ENCODE results near the gene SHQ1.
"Not testable (repeated sequence)": the region's sequence is repeated elsewhere in the genome, so short reads cannot be mapped to it uniquely, and the experiment has no call there.

The SHQ1 gene

DNA sequence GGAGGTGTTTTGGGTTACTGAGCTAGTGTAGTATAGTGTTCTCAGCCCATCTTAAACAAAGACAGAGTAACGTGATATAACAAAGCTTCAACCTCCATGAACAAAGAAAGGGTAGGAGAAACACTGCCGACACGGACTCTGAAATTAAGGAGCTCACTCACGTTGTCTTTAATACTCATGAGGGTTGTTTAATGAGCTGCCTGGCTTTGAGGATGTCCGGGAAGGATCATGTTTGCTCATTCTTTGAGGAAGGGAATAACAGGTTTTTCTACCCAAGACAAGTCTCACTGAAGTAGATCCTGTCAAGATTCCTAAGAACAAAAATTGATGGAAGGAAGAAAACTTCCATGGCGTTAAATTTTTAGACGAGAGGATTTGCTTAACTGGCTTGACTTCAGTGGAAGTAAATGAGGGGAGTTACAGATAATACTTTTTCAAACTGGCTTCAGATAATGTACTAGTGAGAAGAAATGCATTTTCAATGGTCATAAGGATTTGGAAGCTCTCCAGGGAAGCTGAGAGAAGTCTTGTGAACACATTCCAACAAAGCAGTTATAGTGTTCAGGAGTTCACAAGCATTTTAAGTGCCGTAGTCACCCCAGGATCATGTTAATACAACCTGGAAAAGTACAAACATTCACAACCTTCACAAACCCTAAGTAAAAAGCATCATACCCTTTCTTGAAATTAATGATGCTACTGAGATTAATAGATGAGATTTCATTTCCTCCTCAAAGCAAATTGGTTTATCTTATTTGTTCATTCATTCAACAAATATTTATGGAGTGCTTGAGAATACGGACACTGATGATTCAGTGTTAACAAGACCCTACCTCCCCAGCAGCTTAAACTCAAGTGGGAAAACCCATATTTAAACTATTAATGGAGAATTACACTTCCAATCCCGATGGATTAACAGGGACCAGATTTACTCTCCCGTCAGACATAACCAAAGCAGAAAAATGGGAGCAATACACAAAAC lies 101.5 kb downstream of the SHQ1 start:
- no peak for DNase-seq

DNA sequence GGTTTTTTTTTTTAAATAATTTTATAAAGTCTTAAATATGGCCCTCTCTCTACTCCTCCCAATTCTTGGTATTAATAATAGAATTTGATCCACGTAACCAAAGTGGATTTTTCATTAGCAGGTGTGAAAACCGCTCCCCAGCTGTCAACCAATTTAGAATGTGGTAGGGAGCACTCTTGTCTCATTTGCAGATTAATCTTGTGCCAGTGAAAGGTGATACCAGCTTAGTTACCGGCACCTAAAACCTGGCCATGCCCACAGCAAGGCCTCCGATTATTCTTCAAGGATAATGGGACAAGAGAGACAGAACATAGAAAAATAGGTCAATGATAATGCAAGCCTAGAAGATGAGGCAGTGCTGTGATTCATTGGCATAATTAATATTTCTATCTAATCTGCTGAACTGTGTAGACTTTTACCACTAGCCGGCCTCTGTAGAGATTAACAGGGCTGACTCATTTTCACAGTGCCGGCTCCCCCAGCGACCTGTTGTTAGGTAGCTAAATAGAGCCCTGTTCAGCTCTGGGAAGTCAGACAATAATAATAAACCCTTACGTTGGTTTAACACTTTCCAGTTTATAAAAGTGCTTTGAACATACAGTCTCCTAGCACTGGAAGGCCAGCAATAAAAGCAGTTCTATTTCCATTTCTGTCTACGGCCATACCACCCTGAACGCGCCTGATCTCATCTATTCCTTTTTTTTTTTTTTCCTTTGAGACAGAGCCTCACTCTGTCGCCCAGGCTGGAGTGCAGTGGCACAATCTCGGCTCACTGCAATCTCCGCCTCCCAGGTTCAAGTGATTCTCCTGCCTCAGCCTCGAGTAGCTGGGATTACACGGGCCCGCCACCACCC lies 102.9 kb downstream of the SHQ1 start:
- DNase-seq, result peak; percentile 72

DNA sequence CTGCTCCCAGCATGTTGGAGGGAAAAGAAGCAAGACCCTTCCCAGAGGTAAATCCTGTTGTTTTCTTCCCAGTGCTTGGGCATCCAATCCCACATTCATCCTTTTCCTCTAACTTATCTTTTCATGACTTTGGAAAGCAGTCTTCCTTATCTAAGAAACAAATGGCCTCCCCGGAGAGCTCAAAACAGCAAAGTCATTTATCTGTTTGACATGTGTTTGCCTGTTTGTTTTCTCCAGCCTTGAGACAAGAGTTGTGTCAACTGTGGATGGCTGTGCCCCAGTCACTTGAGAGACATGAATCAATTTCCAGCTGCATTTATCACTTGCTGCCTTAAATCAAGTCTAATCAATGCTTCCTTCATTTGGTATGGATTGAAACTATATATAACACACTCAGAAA lies 103.9 kb downstream of the SHQ1 start:
- no peak for DNase-seq

DNA sequence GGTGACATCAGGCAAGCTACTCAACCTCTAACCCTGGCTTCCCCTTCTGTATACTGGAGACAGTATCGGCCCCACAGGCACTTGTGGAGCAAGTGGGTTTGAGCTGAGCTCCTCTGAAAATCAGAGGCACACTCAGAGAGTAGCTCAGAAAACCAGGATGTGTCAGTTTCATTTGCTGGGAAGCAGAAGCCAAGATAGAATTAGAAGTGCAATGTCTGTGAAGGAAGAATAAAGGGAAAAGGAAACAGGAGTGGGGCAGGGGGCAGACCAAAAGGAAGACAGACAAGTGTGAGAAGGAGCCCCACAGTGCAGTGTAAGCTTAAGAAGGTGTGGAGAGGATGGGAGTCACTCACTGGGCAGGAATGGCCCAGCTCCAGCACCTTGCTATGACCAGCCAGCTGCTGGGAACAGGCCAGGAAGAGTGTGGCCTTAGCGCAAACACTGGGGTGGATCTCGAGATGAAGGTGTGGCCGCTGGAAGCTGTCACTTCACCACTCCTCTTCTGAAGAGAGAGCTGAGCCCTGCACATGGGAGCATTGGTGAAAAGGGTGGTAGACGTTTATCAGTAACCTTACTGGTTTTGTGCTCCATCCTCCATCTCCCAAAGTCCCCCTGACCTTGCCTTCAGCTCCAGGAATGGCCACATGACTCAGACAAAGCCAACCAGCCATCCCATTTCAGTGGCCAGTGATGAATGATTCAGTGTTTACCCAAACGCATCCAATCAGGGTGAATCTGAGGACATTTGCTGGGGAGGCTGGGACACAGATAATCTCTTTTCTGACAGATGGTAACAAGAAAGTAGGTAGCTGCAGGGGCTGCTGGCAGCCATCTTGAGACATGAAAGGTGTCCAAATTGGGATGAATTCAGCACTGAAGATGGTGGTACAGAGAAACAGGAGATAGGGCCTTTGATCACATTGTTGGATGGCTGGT lies 108.4 kb downstream of the SHQ1 start:
- no peak for DNase-seq

DNA sequence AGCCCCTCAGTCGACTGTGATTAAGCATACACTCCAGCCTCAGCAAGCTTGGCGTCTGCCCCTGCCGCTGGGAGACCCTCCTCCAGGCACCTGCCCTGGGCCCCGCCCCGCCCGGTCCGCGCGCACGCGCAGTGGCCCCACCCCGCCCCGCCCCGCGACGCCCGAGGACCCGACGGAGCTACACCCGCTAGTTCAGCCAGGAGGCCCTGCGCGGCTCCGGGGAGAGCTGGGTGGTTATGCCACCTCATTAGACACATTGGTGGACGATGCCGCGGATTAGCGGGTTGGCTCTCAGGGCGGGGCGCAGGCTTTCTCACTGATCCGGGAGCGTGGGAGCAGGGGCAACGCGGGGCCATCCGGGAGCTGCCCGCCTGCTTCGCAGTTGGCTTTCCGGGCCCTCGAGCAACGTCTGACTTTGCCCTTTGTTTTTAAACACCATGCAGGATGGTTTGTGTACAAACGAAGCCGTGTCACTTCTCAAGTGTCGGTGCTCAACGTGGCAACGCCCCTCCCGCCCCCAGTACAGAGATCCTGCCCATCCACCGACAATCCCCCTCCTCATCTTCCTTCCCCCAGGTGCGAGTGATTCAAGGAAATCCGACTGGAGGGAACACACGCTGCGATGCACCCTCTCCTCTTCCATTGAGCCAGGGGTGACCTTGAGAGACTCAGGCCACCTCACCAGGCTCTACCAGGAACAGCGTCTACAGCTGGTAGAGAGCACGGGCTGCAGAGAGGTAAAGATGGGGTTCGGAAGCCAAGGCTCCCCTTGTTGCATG lies 109.3 kb downstream of the SHQ1 start:
- peak; percentile 41 for DNase-seq

DNA sequence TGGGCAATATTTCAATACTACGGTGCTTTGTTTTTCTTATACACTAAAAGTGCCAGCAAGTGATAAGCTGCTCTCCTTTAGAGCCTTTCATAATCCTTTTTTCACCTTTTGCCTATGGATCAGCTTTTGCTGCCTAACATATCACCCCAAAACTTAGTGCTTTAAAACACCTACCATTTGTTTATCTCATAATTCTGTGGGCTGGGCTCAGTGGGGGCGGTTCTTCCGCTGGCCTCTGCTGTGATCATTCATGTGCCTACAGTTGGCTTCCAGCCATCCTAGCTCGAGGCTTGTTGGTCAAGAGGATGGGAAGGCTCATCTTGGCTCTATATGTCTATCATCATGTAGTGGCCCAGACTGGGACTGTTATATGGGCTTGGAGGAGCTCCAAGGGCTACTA lies 113.2 kb downstream of the SHQ1 start:
- DNase-seq, result not testable (repeated sequence)

DNA sequence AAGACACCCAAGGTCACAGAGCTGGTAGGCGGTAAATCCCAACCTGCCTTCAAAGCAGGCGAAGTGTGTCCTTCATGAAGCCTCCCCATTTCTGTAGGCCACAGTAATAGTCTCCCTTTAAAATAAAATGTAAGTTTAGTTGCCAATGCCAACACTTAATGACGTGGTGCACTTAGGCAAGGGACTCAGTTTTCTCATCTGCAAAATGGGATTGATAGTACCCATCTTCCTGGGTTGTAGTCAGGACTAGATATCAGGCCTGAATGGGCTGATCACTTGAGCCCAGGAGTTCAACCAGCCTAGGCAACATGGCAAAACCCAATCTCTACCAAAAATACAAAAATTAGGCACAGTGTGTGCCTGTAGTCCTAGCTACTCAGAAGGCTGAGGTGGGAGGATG lies 114.6 kb downstream of the SHQ1 start:
- DNase-seq, result no peak

DNA sequence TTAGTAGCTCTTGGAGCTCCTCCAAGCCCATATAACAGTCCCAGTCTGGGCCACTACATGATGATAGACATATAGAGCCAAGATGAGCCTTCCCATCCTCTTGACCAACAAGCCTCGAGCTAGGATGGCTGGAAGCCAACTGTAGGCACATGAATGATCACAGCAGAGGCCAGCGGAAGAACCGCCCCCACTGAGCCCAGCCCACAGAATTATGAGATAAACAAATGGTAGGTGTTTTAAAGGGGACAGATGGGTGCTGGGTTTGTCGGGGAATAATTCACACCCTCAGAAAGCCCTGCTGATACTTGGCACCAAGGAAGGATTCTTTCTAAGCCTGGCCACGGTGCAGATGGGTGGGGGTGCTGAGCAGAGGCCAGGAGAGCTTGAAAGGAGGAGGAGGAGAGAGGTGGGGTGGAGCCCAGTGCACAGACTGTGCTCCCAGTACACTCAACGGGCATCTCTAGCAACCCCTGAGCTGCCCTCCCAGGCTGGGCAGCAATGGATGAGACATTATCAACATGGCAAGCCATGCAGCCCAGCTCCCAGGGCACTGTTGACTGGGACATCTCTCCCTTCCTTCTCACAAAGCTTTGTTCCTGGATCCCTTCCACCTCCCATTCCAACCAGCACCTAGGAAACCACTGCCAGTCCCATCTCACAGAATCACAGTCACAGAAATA lies 115.4 kb downstream of the SHQ1 start:
- DNase-seq, result not testable (repeated sequence)

DNA sequence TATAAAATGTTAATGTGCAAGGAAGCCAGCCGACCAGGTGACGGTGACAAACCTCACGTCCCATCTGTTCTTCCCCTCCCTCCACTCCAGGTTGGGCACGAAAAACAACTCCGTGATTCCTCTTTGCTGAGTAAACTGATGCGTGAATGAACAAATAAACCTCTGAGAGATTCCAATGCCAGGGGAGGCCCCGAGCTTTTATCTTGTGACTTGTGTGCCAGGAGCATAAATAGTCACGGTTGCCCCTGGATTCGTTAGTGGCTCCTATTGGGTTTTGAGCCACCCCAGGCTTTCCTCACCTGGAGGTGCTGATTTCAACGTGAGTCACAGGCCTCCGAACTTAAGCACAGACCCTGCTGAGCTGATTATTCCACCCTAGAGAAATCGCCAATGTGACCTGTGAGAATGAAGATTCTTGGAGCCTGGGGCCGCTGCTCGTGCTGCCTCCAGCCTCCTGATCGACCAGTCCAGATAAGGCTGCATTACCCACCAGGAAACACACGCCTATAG lies 119.2 kb downstream of the SHQ1 start:
- DNase-seq, result peak; percentile 43

DNA sequence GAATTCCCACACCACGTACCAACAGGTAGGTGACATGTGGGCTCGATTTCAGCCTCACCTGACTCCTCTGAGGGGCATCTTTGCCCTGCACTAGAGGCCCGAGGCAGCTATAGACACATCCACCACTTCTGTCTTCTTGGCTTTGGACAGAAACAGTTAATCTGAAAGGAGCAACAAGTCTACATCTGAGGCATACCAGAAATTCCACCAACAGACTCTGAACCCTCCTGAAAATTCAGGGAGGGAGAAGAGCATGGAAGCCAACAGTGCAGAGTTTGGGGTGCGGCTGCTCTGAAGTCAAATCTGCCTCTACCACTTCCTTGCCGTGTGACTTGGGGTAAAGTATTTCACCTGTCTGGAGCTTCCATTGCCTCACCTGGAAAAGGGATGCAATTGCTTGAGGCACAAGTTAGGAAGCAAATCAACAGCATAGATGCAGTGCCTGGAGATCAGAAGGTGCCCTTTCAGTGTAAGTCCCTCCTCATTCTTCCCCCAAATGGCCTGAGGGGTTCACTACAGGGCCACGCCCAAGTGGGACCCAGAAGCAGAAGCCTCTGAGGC lies 119.8 kb downstream of the SHQ1 start:
- DNase-seq, result no peak

DNA sequence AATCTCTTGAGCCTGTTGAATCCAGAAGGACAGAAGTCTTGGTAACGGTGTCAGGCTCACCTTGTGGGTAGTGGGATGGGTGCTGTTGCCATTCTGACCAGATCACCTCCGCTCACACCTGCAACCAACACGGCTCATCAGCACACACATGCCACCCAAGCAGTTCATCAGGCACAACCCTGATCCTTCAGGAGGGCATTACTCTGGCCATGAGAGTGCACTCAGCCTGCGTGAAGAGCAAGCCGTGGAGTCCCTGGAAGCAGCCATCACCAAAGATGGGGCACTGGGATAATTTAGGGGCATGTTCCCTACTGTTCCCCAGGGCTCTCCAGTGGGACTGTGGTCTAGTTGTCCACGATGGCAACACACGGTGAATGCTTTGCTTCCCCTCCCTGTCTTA lies 120.5 kb downstream of the SHQ1 start:
- no peak for DNase-seq

DNA sequence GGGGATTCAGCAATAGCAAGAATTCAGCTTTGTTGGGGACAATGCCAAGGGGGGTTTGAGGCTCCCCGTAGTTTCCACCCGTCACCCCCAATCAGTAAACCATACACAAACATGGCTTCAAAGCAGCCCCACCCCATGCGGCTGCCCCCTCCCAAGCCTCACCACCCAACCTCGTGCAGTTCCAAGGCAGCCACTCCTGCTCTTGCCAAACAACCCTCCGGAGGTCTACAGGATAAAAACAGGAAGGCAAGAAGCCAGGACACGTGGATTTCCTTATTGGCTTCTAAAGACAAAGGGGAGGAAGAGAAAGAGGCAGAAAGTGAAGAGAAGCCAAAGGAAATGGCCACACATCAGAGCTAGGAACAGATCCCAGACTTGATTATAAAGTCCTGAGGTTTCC lies 121.1 kb downstream of the SHQ1 start:
- DNase-seq, result no peak

DNA sequence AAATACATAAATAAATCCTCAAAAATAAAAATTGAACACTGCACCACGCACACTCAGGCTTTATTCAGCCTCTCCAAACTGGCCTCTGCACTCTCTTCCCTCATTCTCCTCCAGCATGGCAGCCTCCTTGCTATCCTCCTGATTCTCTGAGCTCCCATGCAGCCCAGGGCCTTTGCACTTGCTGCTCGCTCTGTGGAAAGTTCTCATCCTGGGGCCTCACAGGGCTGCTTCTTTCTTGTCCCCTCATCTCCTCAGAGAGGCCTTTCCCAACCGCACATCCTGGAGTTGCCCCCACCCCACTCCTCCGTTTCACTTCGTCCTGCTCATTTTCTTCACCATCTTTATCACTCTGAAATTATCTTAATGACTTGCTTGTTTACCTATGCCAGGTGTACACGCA lies 123.0 kb downstream of the SHQ1 start:
- DNase-seq, result no peak

DNA sequence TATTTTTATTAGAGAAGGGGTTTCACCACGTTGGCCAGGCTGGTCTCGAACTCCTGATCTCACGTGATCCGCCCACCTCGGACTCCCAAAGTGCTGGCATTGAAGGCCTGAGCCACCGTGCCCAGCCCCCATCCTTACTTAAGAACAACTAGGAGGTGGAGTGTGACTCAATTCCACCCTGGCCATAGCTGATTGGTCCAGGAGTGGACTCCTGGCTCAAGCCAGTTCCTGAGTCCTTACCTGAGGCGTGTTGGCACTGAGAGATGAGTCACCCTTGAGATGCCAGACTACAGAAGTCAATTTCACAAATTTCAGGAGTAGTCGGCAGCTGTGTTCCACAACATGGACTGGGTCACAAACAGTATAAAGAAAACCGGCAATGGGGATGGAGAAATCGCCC lies 124.2 kb downstream of the SHQ1 start:
- DNase-seq, result no peak

DNA sequence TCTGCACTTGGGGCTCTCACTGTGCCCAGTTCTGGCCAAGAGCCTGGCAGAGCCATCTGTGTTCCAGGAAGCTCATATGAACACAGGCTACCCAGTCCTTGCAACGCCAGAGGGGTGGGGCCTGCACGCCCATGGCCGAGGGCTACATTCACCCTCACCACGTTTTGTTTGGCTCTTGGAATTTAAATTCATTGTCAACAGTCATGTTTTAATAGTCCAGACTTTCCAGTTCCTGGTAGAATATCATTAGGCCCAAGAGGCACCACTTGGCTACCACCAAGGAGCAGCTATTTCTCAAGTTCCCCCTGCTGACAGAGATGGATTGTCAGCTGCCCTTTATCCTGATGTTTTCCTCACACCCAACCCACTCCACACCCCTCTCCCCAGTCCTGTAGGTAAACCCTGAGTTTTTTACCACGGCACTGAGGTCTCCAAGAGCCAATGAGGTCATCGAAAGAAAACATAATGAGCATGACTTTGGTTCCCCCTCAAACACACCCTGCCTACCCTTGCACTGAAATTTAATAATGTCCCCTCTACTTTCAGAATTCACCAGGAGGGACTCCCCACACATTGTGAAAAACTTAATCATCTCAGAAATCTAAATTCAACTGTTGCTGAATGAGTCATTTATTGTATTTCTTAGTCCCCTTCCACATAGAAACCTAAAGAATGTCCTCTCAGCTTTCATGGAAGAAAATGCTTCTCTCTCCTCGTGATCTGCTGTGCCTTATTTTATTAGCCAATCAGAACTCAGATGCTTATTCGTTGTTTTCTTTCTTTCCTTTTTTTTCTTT lies 125.1 kb downstream of the SHQ1 start:
- DNase-seq, result no peak

DNA sequence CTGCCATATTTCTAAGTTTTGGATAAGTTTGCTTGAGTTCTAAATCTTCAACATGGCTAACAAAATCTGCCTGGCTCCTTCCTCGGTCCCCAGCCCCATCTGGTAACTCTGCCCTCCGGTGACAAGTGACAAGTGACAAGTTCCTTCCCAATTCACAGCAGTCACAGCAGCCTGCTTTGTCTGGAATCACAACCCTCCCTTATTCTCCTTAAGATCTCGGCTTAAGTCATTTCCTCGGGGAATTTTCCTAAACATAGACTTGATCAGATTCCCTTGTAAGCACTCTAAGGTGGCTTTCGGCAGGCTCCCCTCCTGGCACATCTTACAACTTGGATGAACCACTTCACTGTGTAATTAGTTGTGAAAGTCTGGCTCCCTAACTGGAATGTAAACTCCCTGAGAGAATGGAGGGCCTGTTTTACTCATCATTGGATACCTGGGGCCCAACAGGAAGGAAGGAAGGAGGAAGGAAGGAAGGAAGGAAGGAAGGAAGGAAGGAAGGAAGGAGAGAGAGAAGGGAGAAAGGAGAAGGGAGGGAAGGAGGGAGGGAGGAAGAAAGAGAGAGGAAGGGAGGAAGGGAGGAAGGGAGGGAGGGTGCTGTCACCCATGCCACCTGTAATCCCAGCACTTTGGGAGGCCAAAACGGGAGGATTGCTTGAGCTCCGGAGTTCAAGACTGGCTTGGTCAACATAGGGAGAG lies 126.4 kb downstream of the SHQ1 start:
- DNase-seq, result no peak

DNA sequence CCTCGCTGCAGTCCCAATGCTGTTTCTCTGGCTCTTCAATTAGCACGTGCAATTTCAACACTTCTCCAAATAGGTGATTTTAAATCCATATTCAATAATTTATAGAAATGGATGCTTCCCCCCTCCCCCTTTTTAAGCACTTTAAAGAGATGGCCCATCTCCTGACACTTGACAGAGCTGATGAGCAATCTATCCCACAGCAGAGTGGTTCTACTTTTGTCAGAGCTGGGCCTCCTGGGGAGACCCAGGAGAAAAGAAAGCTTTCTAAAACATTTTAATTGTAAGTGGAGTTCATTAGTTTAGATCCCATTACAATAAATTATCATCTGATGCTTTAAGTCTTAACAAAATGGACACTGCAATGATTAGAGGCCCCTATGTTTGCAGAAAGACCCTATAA lies 127.7 kb downstream of the SHQ1 start:
- no peak for DNase-seq

DNA sequence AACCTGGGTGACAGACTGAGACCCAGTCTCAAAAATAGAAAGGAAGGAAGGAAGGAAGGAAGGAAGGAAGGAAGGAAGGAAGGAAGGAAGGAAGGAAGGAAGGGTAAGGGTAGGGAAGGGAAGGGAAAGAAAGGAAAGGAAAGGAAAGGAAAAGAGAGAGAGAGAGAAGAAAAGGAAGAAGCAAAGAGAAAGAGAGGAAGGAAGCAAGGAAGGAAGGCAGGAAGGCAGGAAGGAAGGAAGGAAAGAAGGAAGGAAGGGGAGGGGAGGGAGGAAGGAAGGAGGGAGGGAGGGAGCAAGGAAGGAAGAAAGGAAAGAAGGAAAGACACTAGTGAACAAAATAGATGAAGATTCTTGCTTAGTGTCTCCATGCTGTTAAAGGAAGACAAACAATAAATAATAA lies 129.1 kb downstream of the SHQ1 start:
- DNase-seq, result no peak

DNA sequence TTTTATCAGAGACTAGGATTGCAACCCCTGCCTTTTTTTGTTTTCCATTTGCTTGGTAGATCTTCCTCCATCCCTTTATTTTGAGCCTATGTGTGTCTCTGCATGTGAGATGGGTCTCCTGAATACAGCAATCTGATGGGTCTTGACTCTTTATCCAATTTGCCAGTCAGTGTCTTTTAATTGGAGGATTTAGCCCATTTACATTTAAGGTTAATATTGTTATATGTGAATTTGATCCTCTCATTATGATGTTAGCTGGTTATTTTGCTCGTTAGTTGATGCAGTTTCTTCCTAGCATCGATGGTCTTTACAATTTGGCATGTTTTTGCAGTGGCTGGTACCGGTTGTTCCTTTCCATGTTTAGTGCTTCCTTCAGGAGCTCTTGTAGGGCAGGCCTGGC lies 134.1 kb downstream of the SHQ1 start:
- DNase-seq, result not testable (repeated sequence)

Data from NCI-H2171 (cell line).